Panc1 (cell line): Measurements from ENCODE around the gene POLD2. TPM values are rescaled to one million over a fixed set of nuclear protein-coding genes. Genes with fewer than 3 reads are reported as not detected.

Source experiments
- ATAC-seq: fragments of 200-7000 bp; cut with Tn5 transposase; 2 replicates; pipeline ENCODE4 v1.9.1; 2020; ENCODE audit warnings: mild to moderate bottlenecking, moderate library complexity
- BruUV-seq: library from RNA; stranded (reverse); fragments of 400-500 nt; replicated peaks from 2 replicates; lab custom pipeline; 2021; lab: Mats Ljungman, UMichigan
- CTCF ChIA-PET: fragments of 300-600 bp; sonication (Branson Sonifier 250); formaldehyde crosslinking; loops from one replicate; lab custom pipeline; 2022; ENCODE audit warnings: antibody characterized with exemption; lab: Charles Lee
- POLR2A ChIA-PET: fragments of 300-600 bp; sonication (Branson Sonifier 250); formaldehyde crosslinking; loops from one replicate; lab custom pipeline; 2022; ENCODE audit warnings: antibody characterized with exemption; lab: Charles Lee
- DNase-seq: peaks from one replicate; pipeline ENCODE4 v3.0.0-alpha.2; 2010; ENCODE audit warnings: low read depth, low spot score
- H3K27ac ChIP-seq: 2 replicates; pipeline ENCODE4 v1.5.1; 2011; ENCODE audit warnings: mild to moderate bottlenecking, low read length, inconsistent platforms
- H3K27me3 ChIP-seq: fragments of 200-500 bp; sonication (Bioruptor generic); 2 replicates; pipeline ENCODE4 v1.6.0; 2014; ENCODE audit warnings: low read length, inconsistent platforms; ENCODE audit not compliant: control insufficient read depth, insufficient read depth
- H3K36me3 ChIP-seq: fragments of 200-500 bp; sonication (Bioruptor generic); 2 replicates; pipeline ENCODE4 v1.5.1; 2014; ENCODE audit warnings: inconsistent platforms, mild to moderate bottlenecking, low read length, moderate library complexity; ENCODE audit not compliant: control insufficient read depth, insufficient read depth
- H3K4me1 ChIP-seq: 2 replicates; pipeline ENCODE4 v1.5.1; 2011; ENCODE audit warnings: inconsistent platforms, mild to moderate bottlenecking, low read length, moderate library complexity; ENCODE audit not compliant: control insufficient read depth, insufficient read depth
- H3K4me3 ChIP-seq, 2 experiments: 2 replicates each; pipeline ENCODE4 v1.5.1; 2011 to 2012; ENCODE audit warnings: low read depth in 2 of 2, low read length in 2 of 2, mild to moderate bottlenecking in 2 of 2, inconsistent platforms in 1 of 2, moderate library complexity in 1 of 2
- H3K9me3 ChIP-seq: fragments of 200-500 bp; sonication (Bioruptor generic); 2 replicates; pipeline ENCODE4 v1.5.1; 2014; ENCODE audit warnings: low read depth, mild to moderate bottlenecking, inconsistent platforms, low read length, moderate library complexity; ENCODE audit not compliant: control insufficient read depth, insufficient read depth
- CTCF ChIP-seq: fragments of 450-650 bp; IDR thresholded peaks from 2 replicates; pipeline ENCODE4 v1.5.1; 2017; ENCODE audit warnings: mild to moderate bottlenecking
- POLR2AphosphoS5 ChIP-seq: IDR thresholded peaks from 2 replicates; pipeline ENCODE4 v1.6.1; 2012; ENCODE audit warnings: mild to moderate bottlenecking, low read depth, low read length, moderate library complexity
- REST ChIP-seq, 2 experiments: IDR thresholded peaks; 2 replicates each; pipeline ENCODE4 v1.6.1; 2011 to 2012; ENCODE audit warnings: low read depth in 2 of 2, control low read depth in 1 of 2, low read length in 1 of 2, mild to moderate bottlenecking in 1 of 2, moderate library complexity in 1 of 2; ENCODE audit not compliant: insufficient read depth in 1 of 2
- SIN3A ChIP-seq: IDR thresholded peaks from 2 replicates; pipeline ENCODE4 v1.6.1; 2012; ENCODE audit warnings: low read depth, mild to moderate bottlenecking, low read length, moderate library complexity, borderline replicate concordance; ENCODE audit not compliant: insufficient read depth
- TCF7L2 ChIP-seq: IDR thresholded peaks from 2 replicates; pipeline ENCODE4 v1.6.1; 2011; ENCODE audit warnings: mild to moderate bottlenecking, low read depth, low read length, inconsistent platforms
- in situ Hi-C: cut with HindIII; loops from 2 replicates; pipeline ENCODE4 v1.10.0; 2016; ENCODE audit warnings: low sequenced_read_pairs, low pct_unique_long_range_greater_than_20kb
- intact Hi-C: fragments of 100-400 bp; cut with micrococcal nuclease; formaldehyde crosslinking; loops from one replicate; pipeline ENCODE4 v1.10.0; 2022; ENCODE audit not compliant: unreplicated experiment
- total RNA-seq: library from RNA; stranded (reverse); gene quantifications from one replicate; pipeline ENCODE4 v1.2.1, GENCODE V29; 2021; ENCODE audit not compliant: unreplicated experiment

Gene POLD2
- total RNA-seq, 1 experiment from 2014 or later: 195 TPM

GRCh38 chr7:44145969-44146911 lies 22.9 kb upstream of the POLD2 start:
- no peaks in the 10 kb centered on the region for H3K9me3 ChIP-seq
- BruUV-seq: no TSS peak
- H3K27me3 ChIP-seq: no peaks in the 10 kb centered on the region
- ChIA-PET POLR2A (no interaction called here), CTCF (no interaction called here)
- intact Hi-C loops (no loop called here), in situ Hi-C loops (no loop called here)
- no peak overlapping the region for H3K27ac ChIP-seq
- no peaks in the 10 kb centered on the region for H3K4me1 ChIP-seq
- no peak for TF ChIP-seq POLR2AphosphoS5
- TF ChIP-seq SIN3A: no peak
- TF ChIP-seq CTCF: no peak
- TF ChIP-seq TCF7L2: no peak
- TF ChIP-seq REST (IDR thresholded peaks at IDR 0.05; ENCODE audit: insufficient read depth in 1 of 2, low read depth in 2 of 2, low read length in 1 of 2): no peak
- no peak for DNase-seq
- H3K4me3 ChIP-seq: peak overlapping the region; percentile 23 to 30; a peak in 2 of 4 replicates
- no peaks in the 10 kb centered on the region for H3K36me3 ChIP-seq
- ATAC-seq: peak; percentile 51

GRCh38 chr7:44145479-44145968 lies 22.2 kb upstream of the POLD2 start:
- ChIA-PET POLR2A (no interaction called here), CTCF (no interaction called here)
- ATAC-seq (no peak), DNase-seq (no peak)
- Histone ChIP-seq H3K4me1 (no peaks in the 10 kb centered on the region), H3K27me3 (no peaks in the 10 kb centered on the region), H3K4me3 (peak overlapping the region in 1 of 2 experiments; percentile 23; a peak in 2 of 4 replicates), H3K36me3 (no peaks in the 10 kb centered on the region), H3K9me3 (no peaks in the 10 kb centered on the region), H3K27ac (no peak overlapping the region)
- TF ChIP-seq REST (IDR thresholded peaks at IDR 0.05; ENCODE audit: insufficient read depth in 1 of 2, low read depth in 2 of 2, low read length in 1 of 2) (no peak), POLR2AphosphoS5 (no peak), CTCF (no peak), TCF7L2 (no peak), SIN3A (no peak)
- no TSS peak for BruUV-seq
- in situ Hi-C loops: no loop called here
- intact Hi-C loops: no loop called here
